ENCODE measurements around the gene G3BP1. TPM values are rescaled to one million over a fixed set of nuclear protein-coding genes. Genes with fewer than 3 reads are reported as not detected.

G3BP1 gene
- total and polyA plus RNA-seq, 2 of the 13 experiments (the other 11 are each of a cell fraction or from before 2014, with no cell fraction given) = 36.7 to 320 TPM

DNA sequence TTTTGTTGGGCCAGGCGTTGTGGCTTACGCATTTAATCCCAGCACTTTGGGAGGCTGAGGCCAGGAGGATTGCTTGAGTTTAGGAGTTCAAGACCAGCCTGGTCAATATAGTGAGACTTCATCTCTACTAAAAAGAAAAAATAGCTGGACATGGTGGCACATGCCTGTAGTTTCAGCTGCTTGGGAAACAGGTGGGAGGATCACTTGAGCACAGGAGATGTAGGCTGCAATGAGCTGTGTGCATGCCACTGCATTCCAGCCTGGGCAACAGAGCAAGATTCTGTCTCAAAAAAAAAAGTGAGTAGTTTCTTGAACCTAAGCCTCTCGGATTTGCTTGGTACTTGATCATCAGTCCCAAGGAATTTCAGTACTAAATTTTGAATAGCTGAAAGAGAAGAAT is 26.9 kb downstream of the G3BP1 start:
- POLR2A ChIA-PET = interaction anchor here (1.6 kb wide), 1 partner anchor 27 kb away, joined by 9 read pairs; the partner anchor contains the start of gene G3BP1
- Histone ChIP-seq H3K27ac (ENCODE audit: extremely low read length, insufficient read depth, low read length) (no peak overlapping the region), H3K4me2 (ENCODE audit: low read depth, low read length) (no peak overlapping the region), H2AFZ (ENCODE audit: low read length) (no peak overlapping the region), H3K4me3 (replicated peaks in 1 of 3; ENCODE audit: insufficient read depth in 1 of 3, low read depth in 2 of 3, low read length in 3 of 3) (no peak overlapping the region), H3K79me2 (ENCODE audit: insufficient read depth, low read length) (peaks cover 29% of the 10 kb centered on the region), H3K27me3 (ENCODE audit: control insufficient read depth in 1 of 2, insufficient read depth in 2 of 2, low read length in 2 of 2) (no peaks in the 10 kb centered on the region), H4K20me1 (ENCODE audit: insufficient read depth, low read length) (peaks cover 15% of the 10 kb centered on the region), H3K9me3 (ENCODE audit: low read length) (no peaks in the 10 kb centered on the region), H3K9ac (ENCODE audit: insufficient read depth, low read depth, low read length) (no peak overlapping the region), H3K4me1 (ENCODE audit: insufficient read depth, low read length) (no peaks in the 10 kb centered on the region), H3K36me3 (replicated peaks in 1 of 2; ENCODE audit: control insufficient read depth in 1 of 2, insufficient read depth in 2 of 2, low read length in 2 of 2) (peaks cover 19 to 91% of the 10 kb centered on the region in 2 experiments)
- TF ChIP-seq, protein P1, sequence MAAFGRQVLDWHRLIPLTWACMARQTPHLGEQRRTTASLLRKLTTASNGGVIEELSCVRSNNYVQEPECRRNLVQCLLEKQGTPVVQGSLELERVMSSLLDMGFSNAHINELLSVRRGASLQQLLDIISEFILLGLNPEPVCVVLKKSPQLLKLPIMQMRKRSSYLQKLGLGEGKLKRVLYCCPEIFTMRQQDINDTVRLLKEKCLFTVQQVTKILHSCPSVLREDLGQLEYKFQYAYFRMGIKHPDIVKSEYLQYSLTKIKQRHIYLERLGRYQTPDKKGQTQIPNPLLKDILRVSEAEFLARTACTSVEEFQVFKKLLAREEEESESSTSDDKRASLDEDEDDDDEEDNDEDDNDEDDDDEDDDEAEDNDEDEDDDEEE (CRISPR knock-in tag; IDR thresholded peaks at IDR 0.05) = no peak
- TF ChIP-seq NCOA2 (CRISPR knock-in tag; IDR thresholded peaks at IDR 0.05) (no peak), SALL2 (CRISPR knock-in tag; IDR thresholded peaks at IDR 0.05) (no peak), ZNF232 (CRISPR knock-in tag; IDR thresholded peaks at IDR 0.05; ENCODE audit: borderline replicate concordance) (no peak), ZNF790 (CRISPR knock-in tag; IDR thresholded peaks at IDR 0.05; ENCODE audit: borderline replicate concordance) (no peak), CCDC6 (CRISPR knock-in tag; IDR thresholded peaks at IDR 0.05) (no peak), MNT (IDR thresholded peaks at IDR 0.05) (peak; percentile 26; the same call in 1 of the 2 replicates)
- FAIRE-seq = no peak
- no TSS peak for BruUV-seq (replicated peaks)
- WGBS (ENCODE audit: low lambda C conversion rate) = 98% methylated on average over 3 of the region's 3 CpGs
- DNase-seq (ENCODE audit: low spot score) = no peak
- in situ Hi-C loops (cut with HindIII; ENCODE audit: extremely low pct_ligation_motif_present, low pct_unique_long_range_greater_than_20kb) (no loop called here), intact Hi-C loops (cut with micrococcal nuclease; ENCODE audit: unreplicated experiment) (no loop called here)
- CTCF ChIA-PET (ENCODE audit: low intra/inter-chr PET ratio, low total read pairs) = no interaction called here
- ATAC-seq = no peak

Measured in HepG2 (cell line).